CD14-positive monocyte (primary cell): Measurements from ENCODE around the gene C6orf52. TPM values are rescaled to one million over a fixed set of nuclear protein-coding genes. Genes with fewer than 3 reads are reported as not detected.

Source experiments
- DNase-seq, 3 donors: peaks; one replicate each; pipeline ENCODE4 v3.0.0-alpha.2; 2011 to 2022
- H2AFZ ChIP-seq: 2 replicates; pipeline ENCODE4 v1.6.0; 2012; ENCODE audit warnings: mild to moderate bottlenecking, low read depth, low read length, inconsistent platforms; ENCODE audit not compliant: insufficient read depth, poor library complexity, severe bottlenecking
- H3K27ac ChIP-seq, 2 donors: 1 replicate in 1 of 2; 2 replicates in 1 of 2; pipeline ENCODE4 v1.5.1; 2012 to 2013; ENCODE audit warnings: low read length in 2 of 2, control low read depth in 1 of 2, inconsistent platforms in 1 of 2, low read depth in 1 of 2, mild to moderate bottlenecking in 1 of 2
- H3K27me3 ChIP-seq, 2 donors: one replicate each; pipeline versions ENCODE4 v1.6.0 to v1.6.1; 2011 to 2013; ENCODE audit warnings: low read length in 2 of 2; ENCODE audit not compliant: control insufficient read depth in 2 of 2, insufficient read depth in 2 of 2
- H3K36me3 ChIP-seq, 2 donors: replicated peaks in 1 of 2; 1 replicate in 1 of 2; 2 replicates in 1 of 2; pipeline versions ENCODE4 v1.5.1 to v1.6.1; 2012 to 2013; ENCODE audit warnings: low read length in 2 of 2, control low read depth in 1 of 2, inconsistent platforms in 1 of 2, mild to moderate bottlenecking in 1 of 2; ENCODE audit not compliant: insufficient read depth in 2 of 2, control insufficient read depth in 1 of 2
- H3K4me1 ChIP-seq, 2 donors: 1 replicate in 1 of 2; 2 replicates in 1 of 2; pipeline versions ENCODE4 v1.5.1 to v1.6.1; 2012 to 2013; ENCODE audit warnings: low read length in 2 of 2, control low read depth in 1 of 2, inconsistent platforms in 1 of 2, mild to moderate bottlenecking in 1 of 2, moderate library complexity in 1 of 2; ENCODE audit not compliant: insufficient read depth in 2 of 2, control insufficient read depth in 1 of 2
- H3K4me2 ChIP-seq: replicated peaks from 2 replicates; pipeline ENCODE3; 2012; ENCODE audit warnings: low read length, moderate library complexity, mild to moderate bottlenecking; ENCODE audit not compliant: poor library complexity, severe bottlenecking; ENCODE audit errors: extremely low read depth
- H3K4me3 ChIP-seq, 3 experiments: fragments of 200-600 bp in 1 of 3; sonication (generic) in 1 of 3; replicated peaks in 1 of 3; 1 replicate in 2 of 3; 2 replicates in 1 of 3; pipeline ENCODE4 v1.5.1; 2011 to 2013; ENCODE audit warnings: low read length in 3 of 3, mild to moderate bottlenecking in 3 of 3, control low read depth in 2 of 3, low read depth in 2 of 3, inconsistent platforms in 1 of 3, moderate library complexity in 1 of 3
- H3K79me2 ChIP-seq: 2 replicates; pipeline ENCODE4 v1.6.0; 2012; ENCODE audit warnings: mild to moderate bottlenecking, control low read depth, inconsistent platforms, low read length, moderate library complexity; ENCODE audit not compliant: insufficient read depth
- H3K9ac ChIP-seq: 2 replicates; pipeline ENCODE4 v1.6.0; 2017; ENCODE audit warnings: low read length, mild to moderate bottlenecking; ENCODE audit not compliant: insufficient read depth, poor library complexity, severe bottlenecking
- H3K9me3 ChIP-seq, 2 donors: replicated peaks in 1 of 2; 1 replicate in 1 of 2; 2 replicates in 1 of 2; pipeline versions ENCODE4 v1.5.1 to v1.6.1; 2012 to 2013; ENCODE audit warnings: low read length in 2 of 2, control low read depth in 1 of 2; ENCODE audit not compliant: control insufficient read depth in 1 of 2, insufficient read depth in 1 of 2
- H4K20me1 ChIP-seq: 2 replicates; pipeline ENCODE4 v1.6.0; 2012; ENCODE audit warnings: mild to moderate bottlenecking, low read length, control low read depth, moderate library complexity; ENCODE audit not compliant: insufficient read depth
- H3K27ac Mint-ChIP-seq, 7 donors: one replicate each; pipeline ENCODE4 v1.8.0; 2020; ENCODE audit warnings: mild to moderate bottlenecking in 7 of 7, mixed read lengths in 7 of 7, moderate library complexity in 6 of 7, inconsistent platforms in 2 of 7
- H3K27me3 Mint-ChIP-seq, 3 donors: one replicate each; pipeline ENCODE4 v1.8.0; 2021 to 2022; ENCODE audit warnings: low read depth in 3 of 3, mild to moderate bottlenecking in 3 of 3, mixed read lengths in 3 of 3, moderate library complexity in 3 of 3, inconsistent platforms in 1 of 3
- H3K36me3 Mint-ChIP-seq, 2 donors: one replicate each; pipeline ENCODE4 v1.8.0; 2020; ENCODE audit warnings: mixed read lengths in 2 of 2, inconsistent platforms in 1 of 2, mild to moderate bottlenecking in 1 of 2
- H3K4me1 Mint-ChIP-seq: one replicate; pipeline ENCODE4 v1.8.0; 2020; ENCODE audit warnings: mild to moderate bottlenecking, mixed read lengths
- H3K4me3 Mint-ChIP-seq, 2 donors: one replicate each; pipeline ENCODE4 v1.8.0; 2020; ENCODE audit warnings: mild to moderate bottlenecking in 2 of 2, mixed read lengths in 2 of 2, moderate library complexity in 1 of 2
- H3K9me3 Mint-ChIP-seq, 7 donors: one replicate each; pipeline ENCODE4 v1.8.0; 2020 to 2022; ENCODE audit warnings: mixed read lengths in 7 of 7, mild to moderate bottlenecking in 6 of 7, moderate library complexity in 6 of 7, inconsistent platforms in 2 of 7
- WGBS: methylation state at CpG from one replicate; pipeline ENCODE4 v1.1.5; 2013; ENCODE audit warnings: missing lambda C conversion rate; ENCODE audit not compliant: insufficient coverage; 5-methylcytosine and 5-hydroxymethylcytosine counted together
- intact Hi-C, 2 donors: fragments of 100-400 bp; cut with micrococcal nuclease; formaldehyde crosslinking; loops; one replicate each; pipeline versions ENCODE4 v1.15.0 to v1.15.1; 2023
- polyA plus RNA-seq, 3 donors: library from polyadenylated mRNA; depleted of rRNA in 1 of 3; unstranded in 2 of 3; stranded (reverse) in 1 of 3; fragments of 300-500 nt in 2 of 3; fragments of >200 nt in 1 of 3; fragmentation: Illumina TruSeq in 2 of 3; gene quantifications; 1 replicate in 2 of 3; 2 replicates in 1 of 3; pipeline ENCODE4 v1.2.3, GENCODE V29; 2012 to 2021
- small RNA-seq: library from RNA; depleted of rRNA; stranded (forward); fragments of <200 nt; gene quantifications from one replicate; pipeline ENCODE3, GENCODE V24; 2012; ENCODE audit warnings: low read depth; ENCODE audit not compliant: insufficient read length
- TF ChIP-seq, protein P1 (sequence below): fragments of 200-600 bp; IDR thresholded peaks from one replicate; pipeline ENCODE4 v1.8.0; 2022; ENCODE audit warnings: antibody characterized with exemption, mild to moderate bottlenecking

Gene C6orf52
- polyA plus RNA-seq, 3 donors = 0.52 to 1.9 TPM; not detected in 1

DNA sequence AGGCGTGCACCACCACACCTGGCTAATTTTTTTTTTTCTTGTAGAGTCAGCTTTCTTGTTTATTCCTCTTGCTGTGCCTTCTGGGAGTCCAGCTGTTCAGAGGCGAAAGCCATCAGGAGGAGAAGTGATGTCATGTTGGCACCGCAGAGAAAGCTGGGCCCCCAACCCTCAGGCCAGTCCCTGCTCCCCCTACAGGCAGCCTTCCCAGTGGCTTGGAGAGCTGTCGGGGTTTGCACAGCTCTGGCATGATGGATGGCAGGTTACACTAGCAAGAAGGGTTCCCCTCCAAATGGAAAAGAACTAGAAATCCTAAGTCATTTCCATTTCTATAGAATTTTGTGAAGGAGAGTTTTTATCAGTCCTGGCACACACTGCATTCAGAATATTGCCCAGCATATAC is 72.6 kb downstream of the C6orf52 start:
- Histone ChIP-seq H3K9ac (no peak overlapping the region), H3K27ac (no peak overlapping the region), H3K4me3 (no peak overlapping the region), H3K79me2 (peaks cover 2% of the 10 kb centered on the region), H4K20me1 (peaks cover 48% of the 10 kb centered on the region), H3K36me3 (peaks cover 39 to 52% of the 10 kb centered on the region in 2 donors), H3K9me3 (no peaks in the 10 kb centered on the region), H2AFZ (no peak overlapping the region), H3K27me3 (no peaks in the 10 kb centered on the region), H3K4me1 (peaks cover 15 to 16% of the 10 kb centered on the region in 2 donors), H3K4me2 (no peak overlapping the region)
- Mint-ChIP-seq H3K9me3 (peaks cover 0 to 8% (median 3%) of the 10 kb centered on the region in 7 donors), H3K36me3 (peaks cover 45 to 59% of the 10 kb centered on the region in 2 donors), H3K27ac (no peak overlapping the region), H3K4me3 (no peak overlapping the region), H3K4me1 (peaks cover 23% of the 10 kb centered on the region), H3K27me3 (no peaks in the 10 kb centered on the region)
- intact Hi-C loops = no loop called here
- no peak for DNase-seq
- WGBS = 100% methylated on average over 1 of the region's 4 CpGs
- TF ChIP-seq, protein P1, sequence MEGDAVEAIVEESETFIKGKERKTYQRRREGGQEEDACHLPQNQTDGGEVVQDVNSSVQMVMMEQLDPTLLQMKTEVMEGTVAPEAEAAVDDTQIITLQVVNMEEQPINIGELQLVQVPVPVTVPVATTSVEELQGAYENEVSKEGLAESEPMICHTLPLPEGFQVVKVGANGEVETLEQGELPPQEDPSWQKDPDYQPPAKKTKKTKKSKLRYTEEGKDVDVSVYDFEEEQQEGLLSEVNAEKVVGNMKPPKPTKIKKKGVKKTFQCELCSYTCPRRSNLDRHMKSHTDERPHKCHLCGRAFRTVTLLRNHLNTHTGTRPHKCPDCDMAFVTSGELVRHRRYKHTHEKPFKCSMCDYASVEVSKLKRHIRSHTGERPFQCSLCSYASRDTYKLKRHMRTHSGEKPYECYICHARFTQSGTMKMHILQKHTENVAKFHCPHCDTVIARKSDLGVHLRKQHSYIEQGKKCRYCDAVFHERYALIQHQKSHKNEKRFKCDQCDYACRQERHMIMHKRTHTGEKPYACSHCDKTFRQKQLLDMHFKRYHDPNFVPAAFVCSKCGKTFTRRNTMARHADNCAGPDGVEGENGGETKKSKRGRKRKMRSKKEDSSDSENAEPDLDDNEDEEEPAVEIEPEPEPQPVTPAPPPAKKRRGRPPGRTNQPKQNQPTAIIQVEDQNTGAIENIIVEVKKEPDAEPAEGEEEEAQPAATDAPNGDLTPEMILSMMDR = no peak

Small RNA genes within 50 kb of the gene (small RNA-seq; reads per million reads assigned to genes)
- not detected for gene RF00019

Other genes starting within 250 kb of the C6orf52 start
- gene GCNT2, start 173.3 kb downstream of the C6orf52 start, polyA plus RNA-seq = 10 to 100 TPM in 1 of 3 donors, 1 to 10 TPM in 2; 3.5 to 10.0 (median 4.3) TPM
- gene PAK1IP1, start 356 bp upstream of the C6orf52 start, polyA plus RNA-seq = 10 to 100 TPM in 2 of 3 donors, 1 to 10 TPM in 1; 6.2 to 13.3 (median 11.7) TPM
- gene TMEM14C, start 28.5 kb upstream of the C6orf52 start, polyA plus RNA-seq = 100 to 1,000 TPM in 2 of 3 donors, 10 to 100 TPM in 1; 67.7 to 242 (median 184) TPM
- 100 to 1,000 TPM in 2 of 3 donors, 10 to 100 TPM in 1; 38.8 to 185 (median 141) TPM for gene TMEM14B, start 53.2 kb upstream of the C6orf52 start, polyA plus RNA-seq
- gene MAK, start 143.9 kb upstream of the C6orf52 start, polyA plus RNA-seq = 1 to 10 TPM in 1 of 3 donors, under 1 TPM in 2; 0.68 to 1.4 (median 0.76) TPM
- gene GCM2, start 187.4 kb upstream of the C6orf52 start, polyA plus RNA-seq = not detected
- under 1 TPM in 1 of 3 donors, not detected in 2; 0.08 TPM for gene SYCP2L, start 192.4 kb upstream of the C6orf52 start, polyA plus RNA-seq